Measurements from ENCODE around the gene ENOX1.

ENOX1 gene

DNA sequence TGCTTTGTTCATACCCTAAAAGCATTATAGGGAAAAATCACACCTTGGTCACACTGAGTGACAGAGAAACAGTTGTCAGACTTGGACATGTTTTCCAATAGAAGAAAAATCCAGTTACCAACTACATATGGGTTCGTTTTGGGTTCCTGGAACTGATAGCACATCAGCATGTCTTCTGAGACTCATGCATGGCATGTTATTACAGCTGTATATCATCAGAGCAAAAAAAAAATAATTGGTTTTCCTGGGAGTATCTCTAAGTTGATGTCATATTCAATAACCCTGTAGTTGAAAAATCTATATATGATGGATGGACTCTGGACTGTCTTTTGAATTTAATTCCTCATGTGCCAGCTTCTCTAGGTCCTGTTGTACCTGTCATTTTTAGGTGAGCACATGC is 551.7 kb downstream of the ENOX1 start:
- Mint-ChIP-seq H3K4me3 (no peak overlapping the region), H3K27me3 (peaks cover 3 to 35% of the 10 kb centered on the region in 2 donors), H3K36me3 (ENCODE audit: insufficient read depth) (no peaks in the 10 kb centered on the region), H3K27ac (no peak overlapping the region), H3K9me3 (no peaks in the 10 kb centered on the region), H3K4me1 (ENCODE audit: low read depth in 2 of 2) (no peaks in the 10 kb centered on the region)
- no peak for ATAC-seq (replicated peaks)
- no peak for DNase-seq

- no peak overlapping the region for H3K27ac Mint-ChIP-seq
- no peaks in the 10 kb centered on the region for H3K9me3 Mint-ChIP-seq
- H3K4me3 Mint-ChIP-seq: no peak overlapping the region
- DNase-seq: no peak
- peaks cover 12 to 45% of the 10 kb centered on the region in 2 donors for H3K27me3 Mint-ChIP-seq
- H3K4me1 Mint-ChIP-seq (ENCODE audit: low read depth in 2 of 2): no peaks in the 10 kb centered on the region
- no peaks in the 10 kb centered on the region for H3K36me3 Mint-ChIP-seq (ENCODE audit: insufficient read depth)
- ATAC-seq (replicated peaks): no peak
These were observed 553.9 kb downstream of the ENOX1 start for GRCh38 chr13:43232873-43233265.

- H3K9me3 Mint-ChIP-seq: no peaks in the 10 kb centered on the region
- H3K4me1 Mint-ChIP-seq (ENCODE audit: low read depth in 2 of 2): no peaks in the 10 kb centered on the region
- no peak for DNase-seq
- H3K27me3 Mint-ChIP-seq: peaks cover 12 to 45% of the 10 kb centered on the region in 2 donors
- no peak for ATAC-seq (replicated peaks)
- H3K27ac Mint-ChIP-seq: no peak overlapping the region
- H3K36me3 Mint-ChIP-seq (ENCODE audit: insufficient read depth): no peaks in the 10 kb centered on the region
- H3K4me3 Mint-ChIP-seq: no peak overlapping the region
These were observed 554.5 kb downstream of the ENOX1 start for GRCh38 chr13:43232144-43232872.

GRCh38 chr13:43230989-43231388 is 555.8 kb downstream of the ENOX1 start:
- H3K9me3 Mint-ChIP-seq: no peaks in the 10 kb centered on the region
- no peaks in the 10 kb centered on the region for H3K4me1 Mint-ChIP-seq (ENCODE audit: low read depth in 2 of 2)
- DNase-seq (no peak), ATAC-seq (replicated peaks) (no peak)
- H3K27me3 Mint-ChIP-seq: peaks cover 17 to 54% of the 10 kb centered on the region in 2 donors
- H3K4me3 Mint-ChIP-seq: no peak overlapping the region
- no peak overlapping the region for H3K27ac Mint-ChIP-seq
- H3K36me3 Mint-ChIP-seq (ENCODE audit: insufficient read depth): no peaks in the 10 kb centered on the region

DNA sequence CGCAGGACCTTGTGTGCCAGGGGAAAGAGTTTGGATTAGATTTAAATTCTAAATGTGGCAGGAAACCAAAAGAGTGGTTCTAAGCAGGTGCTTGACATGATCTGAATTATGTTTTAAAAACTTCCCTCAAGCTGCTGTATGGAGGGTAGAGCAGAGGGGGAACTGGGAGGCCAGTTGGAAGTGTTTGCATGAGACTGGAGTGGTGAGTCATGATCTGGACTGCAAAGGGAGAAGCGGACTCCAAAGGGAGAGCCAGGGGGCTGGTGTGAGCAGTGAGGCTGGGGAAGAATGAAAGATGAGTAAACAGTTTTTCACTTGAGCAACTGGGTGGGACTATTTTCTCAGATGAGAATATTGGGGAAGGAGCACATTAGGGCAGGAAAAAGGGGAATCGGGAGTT is 557.3 kb downstream of the ENOX1 start:
- Mint-ChIP-seq H3K4me3 (no peak overlapping the region), H3K36me3 (ENCODE audit: insufficient read depth) (no peaks in the 10 kb centered on the region), H3K4me1 (ENCODE audit: low read depth in 2 of 2) (no peaks in the 10 kb centered on the region), H3K27ac (no peak overlapping the region), H3K27me3 (peaks cover 23 to 64% of the 10 kb centered on the region in 2 donors), H3K9me3 (no peaks in the 10 kb centered on the region)
- ATAC-seq (replicated peaks): no peak
- no peak for DNase-seq

GRCh38 chr13:43227721-43228120 is 559.1 kb downstream of the ENOX1 start:
- H3K4me3 Mint-ChIP-seq: no peak overlapping the region
- H3K27ac Mint-ChIP-seq: no peak overlapping the region
- H3K36me3 Mint-ChIP-seq (ENCODE audit: insufficient read depth): no peaks in the 10 kb centered on the region
- H3K27me3 Mint-ChIP-seq: peaks cover 23 to 66% of the 10 kb centered on the region in 2 donors
- no peaks in the 10 kb centered on the region for H3K9me3 Mint-ChIP-seq
- no peaks in the 10 kb centered on the region for H3K4me1 Mint-ChIP-seq (ENCODE audit: low read depth in 2 of 2)
- DNase-seq (no peak), ATAC-seq (replicated peaks) (no peak)

- ATAC-seq (replicated peaks): no peak
- no peaks in the 10 kb centered on the region for H3K36me3 Mint-ChIP-seq (ENCODE audit: insufficient read depth)
- peaks cover 25 to 49% of the 10 kb centered on the region in 2 donors for H3K27me3 Mint-ChIP-seq
These were observed 563.6 kb downstream of the ENOX1 start for GRCh38 chr13:43223216-43223615.

DNA sequence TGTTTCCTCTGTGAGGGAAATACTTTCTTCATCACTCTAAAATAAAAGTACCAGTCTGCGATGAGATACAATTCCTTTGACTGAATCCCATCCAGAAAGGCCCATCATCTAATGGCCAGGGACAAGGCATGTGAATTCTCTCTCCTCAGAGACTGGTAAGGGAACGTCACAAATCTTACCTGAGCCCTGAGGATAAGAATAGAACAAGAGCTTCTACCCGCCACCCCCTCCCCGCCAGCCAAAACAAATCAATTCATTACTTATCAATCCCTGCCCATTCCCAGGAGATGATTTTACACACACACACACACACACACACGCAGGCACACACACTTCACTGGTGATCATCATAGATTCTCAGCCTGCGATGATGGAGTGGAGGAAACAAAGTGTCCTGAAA is 564.7 kb downstream of the ENOX1 start:
- Mint-ChIP-seq H3K36me3 (ENCODE audit: insufficient read depth) (no peaks in the 10 kb centered on the region), H3K27ac (no peak overlapping the region), H3K27me3 (peaks cover 28 to 51% of the 10 kb centered on the region in 2 donors), H3K9me3 (no peaks in the 10 kb centered on the region), H3K4me3 (no peak overlapping the region), H3K4me1 (ENCODE audit: low read depth in 2 of 2) (no peaks in the 10 kb centered on the region)
- DNase-seq: no peak
- ATAC-seq (replicated peaks): no peak

More at GRCh38 chr13:43223216-43223615, 563.6 kb downstream of the ENOX1 start:
- no peak for DNase-seq
- H3K4me1 Mint-ChIP-seq (ENCODE audit: low read depth in 2 of 2): no peaks in the 10 kb centered on the region
- H3K9me3 Mint-ChIP-seq: no peaks in the 10 kb centered on the region
- no peak overlapping the region for H3K4me3 Mint-ChIP-seq
- H3K27ac Mint-ChIP-seq: no peak overlapping the region

DNA sequence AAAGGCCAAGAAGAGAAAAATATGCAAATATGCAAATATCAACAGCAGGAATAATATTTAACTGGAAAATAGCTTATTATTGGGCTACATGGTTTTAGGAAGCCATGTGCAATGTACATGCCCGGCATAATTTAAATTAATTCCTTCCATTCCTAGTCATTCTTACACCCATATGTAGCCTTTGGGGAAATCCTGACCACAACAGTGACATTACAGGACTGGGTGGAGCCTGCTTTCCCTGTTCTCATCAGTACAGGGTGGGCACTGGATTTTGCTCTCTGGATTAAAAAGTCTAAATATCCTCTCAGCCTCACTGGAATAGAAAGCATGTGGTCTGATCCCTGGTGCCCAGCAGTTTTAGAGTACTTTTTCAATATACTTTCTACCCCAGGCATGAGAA is 565.2 kb downstream of the ENOX1 start:
- H3K27me3 Mint-ChIP-seq: peaks cover 32 to 53% of the 10 kb centered on the region in 2 donors
- no peaks in the 10 kb centered on the region for H3K9me3 Mint-ChIP-seq
- ATAC-seq (replicated peaks): no peak
- no peaks in the 10 kb centered on the region for H3K36me3 Mint-ChIP-seq (ENCODE audit: insufficient read depth)
- no peak for DNase-seq
- H3K27ac Mint-ChIP-seq: no peak overlapping the region
- no peaks in the 10 kb centered on the region for H3K4me1 Mint-ChIP-seq (ENCODE audit: low read depth in 2 of 2)
- no peak overlapping the region for H3K4me3 Mint-ChIP-seq

- no peaks in the 10 kb centered on the region for H3K4me1 Mint-ChIP-seq (ENCODE audit: low read depth in 2 of 2)
- no peak overlapping the region for H3K27ac Mint-ChIP-seq
- DNase-seq (no peak), ATAC-seq (replicated peaks) (no peak)
- peaks cover 34 to 53% of the 10 kb centered on the region in 2 donors for H3K27me3 Mint-ChIP-seq
- no peaks in the 10 kb centered on the region for H3K36me3 Mint-ChIP-seq (ENCODE audit: insufficient read depth)
- H3K9me3 Mint-ChIP-seq: no peaks in the 10 kb centered on the region
- no peak overlapping the region for H3K4me3 Mint-ChIP-seq
These were observed 565.7 kb downstream of the ENOX1 start for GRCh38 chr13:43220873-43221595.

DNA sequence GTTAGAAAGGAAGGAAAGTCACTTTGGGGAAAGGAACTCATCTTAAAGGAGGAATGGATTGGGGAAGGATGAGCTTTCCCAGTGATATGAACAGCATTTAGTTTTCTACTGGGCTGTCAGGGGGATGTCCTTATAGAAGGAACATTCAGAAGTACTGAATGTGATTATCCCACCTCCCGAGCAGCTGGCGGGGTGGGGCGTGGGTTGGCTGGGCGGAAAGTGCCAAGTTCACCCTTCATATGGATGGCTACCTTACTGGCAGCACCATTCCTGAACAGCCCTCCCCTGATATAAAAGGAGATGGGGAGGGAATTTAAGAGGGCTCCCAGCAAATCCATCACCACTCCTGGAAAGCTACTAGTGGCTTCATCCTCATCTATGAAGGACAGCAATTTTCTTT is 572.6 kb downstream of the ENOX1 start:
- ATAC-seq (replicated peaks): no peak

DNA sequence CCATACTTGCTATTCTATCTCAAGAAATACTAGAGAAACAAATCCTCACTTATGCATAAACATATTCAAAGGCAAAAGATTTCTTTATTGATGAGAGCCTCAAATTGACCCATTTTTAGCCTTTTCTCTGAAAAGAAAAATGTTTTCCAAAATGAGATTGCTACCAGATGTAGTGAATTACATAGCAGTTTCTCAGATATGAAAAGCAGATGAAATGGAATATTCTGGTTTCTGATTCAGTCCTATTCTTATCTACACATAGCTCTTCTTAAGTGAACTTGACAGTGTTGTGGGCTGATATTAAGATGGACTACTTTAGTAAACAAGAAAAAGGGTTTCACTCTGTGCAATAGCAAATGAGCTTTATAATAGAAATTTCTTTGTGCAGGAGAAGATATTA is 579.9 kb downstream of the ENOX1 start:
- ATAC-seq (replicated peaks) (no peak), DNase-seq (no peak)
- H3K4me1 Mint-ChIP-seq (ENCODE audit: low read depth in 2 of 2): no peaks in the 10 kb centered on the region
- no peaks in the 10 kb centered on the region for H3K9me3 Mint-ChIP-seq
- no peak overlapping the region for H3K4me3 Mint-ChIP-seq
- H3K27me3 Mint-ChIP-seq: peaks cover 11 to 31% of the 10 kb centered on the region in 2 donors
- no peak overlapping the region for H3K27ac Mint-ChIP-seq
- H3K36me3 Mint-ChIP-seq (ENCODE audit: insufficient read depth): peaks cover 3% of the 10 kb centered on the region

More for the DNA sequence above, 572.6 kb downstream of the ENOX1 start:
- Mint-ChIP-seq H3K4me3 (no peak overlapping the region), H3K27ac (no peak overlapping the region), H3K9me3 (no peaks in the 10 kb centered on the region), H3K4me1 (ENCODE audit: low read depth in 2 of 2) (no peaks in the 10 kb centered on the region), H3K36me3 (ENCODE audit: insufficient read depth) (peaks cover 2% of the 10 kb centered on the region), H3K27me3 (peaks cover 18 to 35% of the 10 kb centered on the region in 2 donors)
- no peak for DNase-seq

GRCh38 chr13:43205416-43205815 is 581.4 kb downstream of the ENOX1 start:
- H3K4me1 Mint-ChIP-seq (ENCODE audit: low read depth in 2 of 2): no peaks in the 10 kb centered on the region
- ATAC-seq (replicated peaks): no peak
- H3K9me3 Mint-ChIP-seq: no peaks in the 10 kb centered on the region
- peaks cover 3% of the 10 kb centered on the region for H3K36me3 Mint-ChIP-seq (ENCODE audit: insufficient read depth)
- H3K4me3 Mint-ChIP-seq: no peak overlapping the region
- no peak for DNase-seq
- peaks cover 11 to 41% of the 10 kb centered on the region in 2 donors for H3K27me3 Mint-ChIP-seq
- H3K27ac Mint-ChIP-seq: no peak overlapping the region

DNA sequence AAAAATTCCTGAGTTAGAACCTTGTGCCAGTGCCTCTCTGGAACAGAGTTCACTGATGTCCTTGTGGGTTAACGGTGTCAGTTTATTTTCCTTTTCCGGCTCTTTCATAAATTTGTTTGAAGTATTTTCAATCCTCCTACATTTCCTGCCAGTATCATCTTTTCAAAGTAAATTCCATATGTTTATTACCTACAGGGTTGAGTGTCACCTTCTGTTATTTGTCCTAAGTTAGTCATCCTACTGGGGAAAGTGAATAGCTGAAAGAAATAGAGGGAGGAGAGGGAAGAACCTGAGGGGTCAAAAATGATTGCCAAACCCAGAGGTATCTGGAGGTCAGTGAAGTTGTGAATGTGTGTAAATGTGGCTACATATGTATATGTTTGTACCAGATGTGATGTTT is 582.2 kb downstream of the ENOX1 start:
- Mint-ChIP-seq H3K36me3 (ENCODE audit: insufficient read depth) (peaks cover 3% of the 10 kb centered on the region), H3K4me3 (no peak overlapping the region), H3K4me1 (ENCODE audit: low read depth in 2 of 2) (no peaks in the 10 kb centered on the region), H3K27ac (no peak overlapping the region), H3K9me3 (no peaks in the 10 kb centered on the region), H3K27me3 (peaks cover 11 to 49% of the 10 kb centered on the region in 2 donors)
- DNase-seq (no peak), ATAC-seq (replicated peaks) (no peak)
